Urothelium cell line (cell line): ENCODE data around the gene C11orf65.

Experiments used
- DNase-seq: peaks from one replicate; pipeline ENCODE4 v3.0.0; 2011; ENCODE audit warnings: low spot score, mixed read lengths
- FAIRE-seq: peaks from 2 replicates; lab custom pipeline; 2011; peaks lifted over from hg19 to GRCh38; lab: Jason Lieb, UNC

C11orf65 gene

GRCh38 chr11:108467091-108467823 lies at the start of gene C11orf65:
C11orf65 (minus strand) TSS chr11:108467529; CDS start chr11:108461559, 5,970 bp downstream.
- peak; percentile 78 for FAIRE-seq

DNA sequence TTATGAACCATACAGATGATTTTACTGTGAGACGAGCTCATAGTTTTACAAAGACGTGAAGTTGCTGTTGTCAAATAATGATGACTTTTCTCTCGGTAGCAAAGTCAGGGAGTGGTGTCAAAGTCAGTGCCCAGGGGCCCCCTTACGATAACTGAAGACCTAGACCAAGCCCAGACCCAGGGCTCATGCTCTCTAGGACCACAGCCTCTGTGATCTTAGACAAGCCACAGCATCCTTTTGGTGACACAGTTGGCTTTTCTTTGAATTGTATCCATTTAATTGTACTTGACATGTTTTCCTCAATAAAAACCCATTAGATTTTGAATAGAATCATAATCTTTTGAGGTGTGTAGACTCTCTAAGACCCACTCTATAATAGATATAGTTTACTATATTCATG lies 48.8 kb upstream of the C11orf65 start:
- DNase-seq: no peak
- no peak for FAIRE-seq

More at GRCh38 chr11:108467091-108467823, at the start of gene C11orf65:
- peak; percentile 95 for DNase-seq

DNA sequence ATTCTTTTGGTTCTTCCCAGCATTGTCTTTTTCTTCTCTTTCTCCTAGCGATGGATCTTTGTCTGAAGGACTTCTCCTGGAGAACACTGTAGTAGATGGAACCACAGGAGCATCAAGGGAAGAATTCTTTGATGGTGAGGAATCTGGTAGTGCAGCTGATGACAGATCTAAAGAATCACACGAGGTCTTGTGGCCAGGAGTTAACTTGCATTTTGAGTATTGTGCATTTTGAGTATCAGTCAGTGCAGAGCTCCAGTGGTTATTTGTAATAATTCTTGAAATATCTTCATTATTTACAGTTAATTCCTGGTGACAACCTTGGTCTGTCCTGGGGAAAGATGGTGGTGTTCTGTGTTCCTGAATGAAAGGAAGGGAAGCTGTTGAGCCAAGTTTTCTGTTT lies 45.4 kb upstream of the C11orf65 start:
- no peak for DNase-seq
- FAIRE-seq: no peak

- FAIRE-seq: no peak
- DNase-seq: no peak
These were observed 44.6 kb upstream of the C11orf65 start for GRCh38 chr11:108511851-108512474.

DNA sequence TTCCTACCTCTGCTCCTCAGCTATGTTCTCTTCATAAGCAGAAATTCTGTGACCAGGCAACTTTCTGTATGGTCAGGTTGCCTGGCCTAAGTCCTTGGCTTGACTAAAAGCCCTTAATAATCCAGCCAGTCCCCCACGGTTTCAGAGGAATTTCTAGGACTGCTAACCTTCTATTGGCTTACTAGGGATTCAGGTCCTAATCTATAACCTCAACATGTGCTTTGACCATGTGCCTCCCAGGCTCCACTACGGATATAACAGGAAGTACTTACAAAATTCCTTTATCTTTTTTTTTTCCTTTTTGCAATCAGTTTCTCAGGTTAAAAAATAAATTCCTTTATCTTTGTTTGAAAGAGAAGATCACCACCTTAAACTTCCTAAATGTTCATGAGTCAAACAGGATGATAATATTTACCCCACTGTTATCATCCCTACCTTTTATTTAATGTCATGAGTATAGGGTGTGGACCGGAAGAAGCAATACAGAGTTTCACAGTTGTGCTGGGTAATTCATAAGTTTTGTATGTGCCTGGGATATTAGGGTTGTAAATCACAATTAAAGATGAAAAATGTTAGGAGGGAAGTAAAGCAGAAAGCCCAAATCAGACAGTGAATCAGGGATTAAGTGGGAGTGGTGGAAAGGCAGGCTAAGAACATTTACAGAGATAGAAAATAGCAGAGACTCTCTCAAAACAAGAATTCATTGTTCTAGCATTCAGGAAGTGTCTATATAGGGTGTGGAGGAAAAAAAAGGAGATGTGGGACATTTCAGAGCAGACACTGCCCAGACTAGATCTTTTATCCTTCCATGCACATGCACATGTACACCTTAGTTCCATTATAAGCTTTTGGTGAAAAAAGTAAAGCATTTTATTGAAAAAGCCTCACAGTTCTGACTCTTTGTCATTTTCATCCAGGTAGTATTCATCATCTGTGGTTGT lies 41.6 kb upstream of the C11orf65 start:
- DNase-seq: no peak
- no peak for FAIRE-seq

- FAIRE-seq (no peak), DNase-seq (no peak)
These were observed 34.1 kb upstream of the C11orf65 start for GRCh38 chr11:108501396-108501795.

- FAIRE-seq (no peak), DNase-seq (no peak)
These were observed 33.4 kb upstream of the C11orf65 start for GRCh38 chr11:108500721-108501120.

DNA sequence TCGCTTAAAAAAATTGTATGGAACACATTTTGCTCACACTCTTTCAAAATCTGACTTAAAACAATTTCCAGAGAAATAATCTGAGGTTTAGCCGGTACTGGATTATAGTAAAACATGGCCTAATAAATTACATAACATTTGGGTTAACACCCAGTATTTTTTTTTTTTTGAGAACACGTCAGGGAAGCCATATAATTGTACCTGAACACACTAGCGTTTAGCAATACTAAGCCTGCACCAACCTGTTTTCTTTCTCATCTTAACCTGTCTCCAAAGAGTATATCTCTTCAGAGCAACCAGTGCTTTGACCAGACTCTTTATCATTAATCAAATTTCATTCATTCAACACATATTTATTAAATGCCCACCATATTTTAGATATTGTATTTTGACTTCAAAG lies 32.8 kb upstream of the C11orf65 start:
- DNase-seq: no peak
- no peak for FAIRE-seq

- no peak for FAIRE-seq
- no peak for DNase-seq
These were observed 31.6 kb upstream of the C11orf65 start for GRCh38 chr11:108498816-108499408.

- DNase-seq (peak; percentile 68), FAIRE-seq (peak; percentile 62)
These were observed 30.9 kb upstream of the C11orf65 start, which contains the start of gene POGLUT3 for GRCh38 chr11:108498046-108498815. POGLUT3 (minus strand) TSS chr11:108498384; CDS start chr11:108498366, 18 bp downstream.

GRCh38 chr11:108497317-108498045 lies 30.2 kb upstream of the C11orf65 start:
- FAIRE-seq (peak; percentile 30), DNase-seq (peak; percentile 93)

DNA sequence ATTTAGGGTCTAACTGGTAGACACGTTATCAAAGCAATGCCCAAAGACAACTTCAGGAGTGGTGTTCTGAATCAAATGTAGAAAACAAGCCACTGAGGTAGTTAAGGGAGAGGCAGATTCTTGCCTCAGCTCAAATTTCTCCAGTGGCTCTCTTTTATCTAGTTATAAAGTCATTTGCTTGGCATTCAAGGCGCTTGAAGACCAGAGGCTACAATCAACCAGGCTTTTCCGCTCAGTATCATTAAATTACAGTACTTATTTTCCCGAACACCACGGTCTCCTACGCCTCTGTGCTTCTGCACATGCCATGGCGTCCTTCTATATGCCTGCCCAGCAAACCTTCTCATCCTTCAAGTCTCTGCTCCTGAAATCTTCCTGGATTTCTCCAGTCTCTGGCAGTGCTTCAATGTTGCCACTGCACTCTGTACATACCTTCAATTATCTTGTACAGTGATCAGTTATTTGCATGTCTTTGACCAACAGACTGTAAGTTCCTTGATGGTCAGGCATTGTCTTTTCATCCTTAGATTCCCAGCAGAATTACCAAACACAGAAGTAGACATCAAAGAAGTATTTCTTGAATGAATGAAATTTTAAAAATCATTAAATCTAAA lies 29.4 kb upstream of the C11orf65 start:
- DNase-seq (no peak), FAIRE-seq (no peak)

GRCh38 chr11:108495326-108495725 lies 28.0 kb upstream of the C11orf65 start:
- FAIRE-seq (no peak), DNase-seq (no peak)

- no peak for DNase-seq
- FAIRE-seq: no peak
These were observed 26.9 kb upstream of the C11orf65 start for GRCh38 chr11:108494182-108494581.

GRCh38 chr11:108491936-108492335 lies 24.6 kb upstream of the C11orf65 start:
- FAIRE-seq: no peak
- no peak for DNase-seq

GRCh38 chr11:108486828-108487227 lies 19.5 kb upstream of the C11orf65 start:
- DNase-seq (no peak), FAIRE-seq (no peak)

DNA sequence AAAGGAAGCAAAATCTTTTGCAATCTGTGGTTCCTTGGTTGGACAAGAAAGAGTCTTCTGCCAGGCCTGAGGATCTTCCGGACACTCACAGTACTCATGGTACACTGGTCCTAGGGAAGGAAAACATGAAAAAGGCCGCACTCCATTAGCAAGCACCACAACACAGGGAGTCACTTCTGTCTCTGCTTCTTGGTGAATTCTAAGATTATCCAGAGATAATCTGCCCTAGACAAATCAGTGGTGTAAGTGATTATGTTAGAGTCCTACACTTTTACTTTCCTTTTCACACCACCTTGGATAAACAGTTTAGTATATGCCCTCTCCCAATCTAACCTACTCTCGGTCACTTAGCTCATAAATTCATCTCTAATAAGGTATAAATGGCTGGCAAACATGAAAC lies 19.0 kb upstream of the C11orf65 start:
- DNase-seq: no peak
- no peak for FAIRE-seq

- FAIRE-seq: no peak
- no peak for DNase-seq
These were observed 15.8 kb upstream of the C11orf65 start for GRCh38 chr11:108483163-108483562.
